Neuron (in vitro differentiated cells): ENCODE data around the gene C12orf42.

ENCODE experiments used
- H2AFZ ChIP-seq: one replicate; pipeline ENCODE4 v1.6.1; 2013; ENCODE audit warnings: low read depth, mild to moderate bottlenecking, inconsistent platforms, low read length, moderate library complexity
- H3K27me3 ChIP-seq: one replicate; pipeline ENCODE4 v1.6.1; 2013; ENCODE audit warnings: low read length; ENCODE audit not compliant: insufficient read depth
- H3K36me3 ChIP-seq: one replicate; pipeline ENCODE4 v1.6.1; 2013; ENCODE audit warnings: low read length; ENCODE audit not compliant: insufficient read depth
- H3K4me1 ChIP-seq: one replicate; pipeline ENCODE4 v1.6.1; 2013; ENCODE audit warnings: low read length; ENCODE audit not compliant: insufficient read depth
- H3K4me3 ChIP-seq: 2 replicates; pipeline ENCODE4 v1.5.1; 2013; ENCODE audit warnings: mild to moderate bottlenecking, low read length, moderate library complexity
- H3K9me3 ChIP-seq: one replicate; pipeline ENCODE4 v1.6.1; 2013; ENCODE audit warnings: low read length

Gene C12orf42

GRCh38 chr12:103334466-103334865, 161.3 kb downstream of the C12orf42 start:
- H3K9me3 ChIP-seq: no peaks in the 10 kb centered on the region
- H2AFZ ChIP-seq: no peak overlapping the region
- H3K4me3 ChIP-seq: no peak overlapping the region
- H3K27me3 ChIP-seq: no peaks in the 10 kb centered on the region
- H3K36me3 ChIP-seq: no peaks in the 10 kb centered on the region
- H3K4me1 ChIP-seq: peaks cover 2% of the 10 kb centered on the region

- Histone ChIP-seq H2AFZ (no peak overlapping the region), H3K4me1 (peaks cover 2% of the 10 kb centered on the region), H3K27me3 (no peaks in the 10 kb centered on the region), H3K9me3 (no peaks in the 10 kb centered on the region), H3K36me3 (no peaks in the 10 kb centered on the region), H3K4me3 (no peak overlapping the region)
Measured at GRCh38 chr12:103333676-103334075, 162.1 kb downstream of the C12orf42 start.

DNA sequence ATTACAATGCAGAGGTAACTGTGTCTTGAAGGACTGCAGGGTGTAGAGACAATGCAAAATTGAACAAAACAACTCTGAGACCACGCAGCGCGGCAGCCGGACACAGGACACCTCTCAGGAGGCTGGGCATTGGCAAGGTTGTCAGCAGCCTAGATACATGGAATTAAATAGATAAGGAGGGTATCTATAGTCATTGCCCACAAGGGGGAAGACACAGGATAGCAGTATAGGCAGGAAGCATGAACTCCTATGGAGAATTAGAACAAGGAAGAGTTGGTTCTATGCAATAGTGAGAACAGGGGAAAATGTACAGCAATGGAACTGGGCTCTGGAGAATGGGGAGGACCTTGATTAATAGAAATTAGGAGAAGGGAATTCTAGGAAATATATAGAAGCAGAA, 164.1 kb downstream of the C12orf42 start:
- Histone ChIP-seq H3K9me3 (no peaks in the 10 kb centered on the region), H3K36me3 (no peaks in the 10 kb centered on the region), H2AFZ (no peak overlapping the region), H3K4me3 (no peak overlapping the region), H3K4me1 (peaks cover 2% of the 10 kb centered on the region), H3K27me3 (no peaks in the 10 kb centered on the region)

DNA sequence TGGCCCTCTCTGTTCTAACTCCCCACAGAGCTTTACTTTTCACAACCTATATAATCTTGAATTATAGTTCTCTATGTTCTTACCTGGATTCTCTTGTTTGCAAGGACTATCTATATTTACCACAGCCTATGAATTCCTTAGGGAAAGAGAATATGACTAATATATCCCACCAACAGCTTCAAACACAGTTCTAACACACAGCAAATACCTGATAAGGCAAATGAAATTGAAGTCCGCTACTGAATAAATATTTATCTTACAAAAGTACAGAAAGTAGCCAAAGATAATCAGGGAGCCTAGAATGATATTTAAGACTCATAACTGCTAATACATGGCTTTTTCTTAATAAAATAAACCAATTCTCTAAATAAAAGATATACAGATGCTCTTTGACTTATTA, 165.1 kb downstream of the C12orf42 start:
- Histone ChIP-seq H3K27me3 (no peaks in the 10 kb centered on the region), H3K4me3 (no peak overlapping the region), H3K9me3 (no peaks in the 10 kb centered on the region), H3K36me3 (no peaks in the 10 kb centered on the region), H3K4me1 (peaks cover 2% of the 10 kb centered on the region), H2AFZ (no peak overlapping the region)

GRCh38 chr12:103327676-103328075, 168.1 kb downstream of the C12orf42 start:
- H3K36me3 ChIP-seq: no peaks in the 10 kb centered on the region
- H3K27me3 ChIP-seq: no peaks in the 10 kb centered on the region
- no peaks in the 10 kb centered on the region for H3K9me3 ChIP-seq
- no peaks in the 10 kb centered on the region for H3K4me1 ChIP-seq
- no peak overlapping the region for H3K4me3 ChIP-seq
- H2AFZ ChIP-seq: no peak overlapping the region

DNA sequence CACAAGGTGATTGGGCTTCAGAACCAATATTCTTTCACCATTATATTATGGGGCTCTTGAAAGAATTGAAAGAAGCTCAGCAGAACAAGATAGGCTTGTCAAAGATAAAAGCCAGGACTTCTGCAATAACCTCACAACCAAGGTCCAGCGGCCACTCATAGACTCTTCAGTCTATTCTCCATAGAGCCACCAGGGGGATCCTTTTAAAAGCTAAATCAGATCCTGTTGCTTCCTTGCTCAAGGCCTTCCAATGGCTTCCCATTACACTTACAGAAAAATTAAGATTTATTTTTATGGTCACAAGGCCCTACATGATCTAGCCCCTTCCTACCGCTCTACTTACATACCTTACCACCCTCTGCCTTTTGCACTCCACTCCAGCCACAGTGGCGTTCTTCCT, 169.6 kb downstream of the C12orf42 start:
- H3K27me3 ChIP-seq: no peaks in the 10 kb centered on the region
- no peak overlapping the region for H3K4me3 ChIP-seq

DNA sequence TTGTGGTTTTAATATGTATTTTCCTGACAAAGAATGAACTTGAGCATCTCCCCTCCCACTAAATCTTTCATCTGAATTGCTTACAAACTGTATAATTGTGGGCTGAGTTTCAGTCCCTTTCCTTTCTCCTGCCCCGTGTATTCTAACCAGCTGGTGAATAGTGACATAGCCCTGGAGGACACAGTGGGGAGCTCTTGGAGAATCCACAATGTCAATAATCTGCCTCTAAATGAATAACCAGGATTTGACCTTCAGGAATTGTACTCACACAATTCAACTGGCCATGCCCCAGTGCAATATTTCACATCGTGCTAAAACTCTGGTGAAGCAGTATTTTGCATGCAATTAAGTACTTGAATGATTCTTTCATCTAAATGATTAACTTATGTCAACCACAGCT, 177.2 kb downstream of the C12orf42 start:
- Histone ChIP-seq H3K4me1 (no peaks in the 10 kb centered on the region), H2AFZ (no peak overlapping the region), H3K27me3 (no peaks in the 10 kb centered on the region), H3K4me3 (no peak overlapping the region), H3K36me3 (no peaks in the 10 kb centered on the region), H3K9me3 (no peaks in the 10 kb centered on the region)

More for the DNA sequence above, 169.6 kb downstream of the C12orf42 start:
- no peaks in the 10 kb centered on the region for H3K9me3 ChIP-seq
- H3K4me1 ChIP-seq: no peaks in the 10 kb centered on the region
- H3K36me3 ChIP-seq: no peaks in the 10 kb centered on the region
- no peak overlapping the region for H2AFZ ChIP-seq

- no peaks in the 10 kb centered on the region for H3K4me1 ChIP-seq
- no peaks in the 10 kb centered on the region for H3K9me3 ChIP-seq
- H3K4me3 ChIP-seq: no peak overlapping the region
- no peak overlapping the region for H2AFZ ChIP-seq
- H3K27me3 ChIP-seq: no peaks in the 10 kb centered on the region
- H3K36me3 ChIP-seq: no peaks in the 10 kb centered on the region
Measured at GRCh38 chr12:103317220-103317619, 178.5 kb downstream of the C12orf42 start.

DNA sequence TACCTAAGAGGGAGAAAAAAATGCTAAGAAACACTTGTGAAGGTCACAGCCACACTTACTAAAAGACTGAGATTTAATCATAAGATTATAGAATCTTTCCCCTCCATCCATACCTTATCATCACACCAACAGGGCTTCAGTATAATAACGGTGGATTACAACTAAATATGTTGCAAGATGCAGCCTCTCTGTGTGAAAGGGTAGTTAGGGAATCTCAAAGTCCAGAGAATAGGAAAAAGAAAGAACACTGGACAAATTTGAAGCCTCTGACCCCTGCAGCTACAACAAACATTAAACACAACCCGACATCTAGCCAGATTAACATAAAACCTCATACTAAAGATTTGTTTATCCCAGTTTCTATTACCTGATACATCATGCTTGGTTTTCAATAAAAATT, 181.0 kb downstream of the C12orf42 start:
- Histone ChIP-seq H3K9me3 (no peaks in the 10 kb centered on the region), H3K4me1 (no peaks in the 10 kb centered on the region), H3K27me3 (no peaks in the 10 kb centered on the region), H3K36me3 (no peaks in the 10 kb centered on the region), H2AFZ (no peak overlapping the region), H3K4me3 (no peak overlapping the region)

GRCh38 chr12:103313894-103314293, 181.9 kb downstream of the C12orf42 start:
- no peaks in the 10 kb centered on the region for H3K9me3 ChIP-seq
- H3K4me1 ChIP-seq: no peaks in the 10 kb centered on the region
- H2AFZ ChIP-seq: no peak overlapping the region
- no peak overlapping the region for H3K4me3 ChIP-seq
- H3K36me3 ChIP-seq: no peaks in the 10 kb centered on the region
- no peaks in the 10 kb centered on the region for H3K27me3 ChIP-seq

- Histone ChIP-seq H3K27me3 (no peaks in the 10 kb centered on the region), H3K4me1 (no peaks in the 10 kb centered on the region), H3K36me3 (no peaks in the 10 kb centered on the region), H3K9me3 (no peaks in the 10 kb centered on the region), H2AFZ (no peak overlapping the region), H3K4me3 (no peak overlapping the region)
Measured at GRCh38 chr12:103312742-103313354, 182.9 kb downstream of the C12orf42 start.

DNA sequence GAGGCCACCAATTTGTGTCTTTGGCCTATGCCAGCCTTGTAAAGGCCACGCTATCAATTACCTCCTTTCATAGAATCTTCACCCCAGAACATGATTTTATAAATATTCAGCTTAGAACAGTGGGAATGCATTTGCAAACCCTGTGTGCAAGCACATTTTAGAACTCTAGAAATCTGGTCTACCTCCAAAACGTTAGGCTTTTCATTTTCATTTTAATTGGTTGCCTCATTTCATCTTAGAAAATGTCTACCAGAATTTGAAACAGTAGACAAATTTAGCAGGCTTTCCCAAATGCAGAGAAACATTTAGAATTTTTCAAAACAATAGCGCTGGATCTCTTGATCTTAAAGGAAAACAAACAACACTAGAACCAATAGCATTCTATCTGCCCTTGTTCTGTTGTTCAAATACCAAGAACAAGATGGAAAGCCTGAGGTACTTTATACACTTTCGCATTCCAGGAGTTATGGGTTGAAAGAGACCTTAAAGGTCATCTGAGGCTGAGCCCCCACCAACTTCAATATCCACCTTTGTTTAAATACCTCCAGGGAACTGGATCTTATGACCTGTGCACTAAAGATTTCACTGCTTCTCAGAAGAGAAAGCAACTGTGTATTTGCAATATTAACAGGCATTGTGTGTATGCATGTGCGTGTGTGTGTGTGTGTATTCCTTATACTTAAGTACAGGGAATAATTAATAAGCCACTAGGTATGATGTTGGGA, 185.1 kb downstream of the C12orf42 start:
- no peak overlapping the region for H2AFZ ChIP-seq
- no peaks in the 10 kb centered on the region for H3K27me3 ChIP-seq
- no peaks in the 10 kb centered on the region for H3K4me1 ChIP-seq
- no peak overlapping the region for H3K4me3 ChIP-seq
- no peaks in the 10 kb centered on the region for H3K9me3 ChIP-seq
- H3K36me3 ChIP-seq: no peaks in the 10 kb centered on the region

- Histone ChIP-seq H3K36me3 (no peaks in the 10 kb centered on the region), H3K4me3 (no peak overlapping the region), H3K4me1 (no peaks in the 10 kb centered on the region), H2AFZ (no peak overlapping the region), H3K9me3 (no peaks in the 10 kb centered on the region), H3K27me3 (peaks cover 5% of the 10 kb centered on the region)
Measured at GRCh38 chr12:103308396-103308795, 187.4 kb downstream of the C12orf42 start.

DNA sequence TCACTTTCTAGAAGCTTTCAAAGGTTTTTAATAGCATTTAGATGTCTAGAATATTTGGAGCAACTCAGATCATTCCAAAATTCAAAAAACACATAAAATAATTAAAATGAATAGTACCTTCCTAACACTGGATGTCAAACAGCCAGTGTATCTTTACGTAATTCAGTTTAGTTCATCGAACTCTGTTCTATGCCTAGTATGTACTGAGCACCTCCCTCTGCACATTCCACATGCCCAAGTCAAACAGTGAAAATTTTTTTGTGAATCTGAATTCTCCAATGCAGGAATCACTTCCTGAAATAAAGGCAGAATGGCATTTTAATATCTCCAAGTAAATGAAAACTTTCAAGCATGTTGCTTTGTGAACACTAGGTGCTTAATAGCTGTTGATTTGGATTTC, 192.3 kb downstream of the C12orf42 start:
- H3K36me3 ChIP-seq: no peaks in the 10 kb centered on the region
- H3K4me1 ChIP-seq: peaks cover 17% of the 10 kb centered on the region
- no peak overlapping the region for H3K4me3 ChIP-seq
- no peaks in the 10 kb centered on the region for H3K9me3 ChIP-seq
- no peak overlapping the region for H2AFZ ChIP-seq
- H3K27me3 ChIP-seq: peaks cover 11% of the 10 kb centered on the region
